Small intestine (tissue), 7 donors: ENCODE results near the gene SLC4A1AP. TPM values are rescaled to one million over a fixed set of nuclear protein-coding genes. Genes with fewer than 3 reads are reported as not detected.

ENCODE experiments used
- DNase-seq, 2 donors: peaks; one replicate each; pipeline versions ENCODE4 v3.0.0 to v3.0.0-alpha.2; 2013
- FAIRE-seq: peaks from 2 replicates; lab custom pipeline; 2012; peaks lifted over from hg19 to GRCh38; lab: Jason Lieb, UNC
- H3K27ac ChIP-seq, 3 donors: one replicate each; pipeline ENCODE4 v1.5.1; 2013; ENCODE audit warnings: low read length in 2 of 3, mild to moderate bottlenecking in 2 of 3, control low read depth in 1 of 3, inconsistent platforms in 1 of 3, low read depth in 1 of 3, moderate library complexity in 1 of 3
- H3K27me3 ChIP-seq, 3 donors: one replicate each; pipeline ENCODE4 v1.6.1; 2013; ENCODE audit warnings: low read length in 3 of 3, inconsistent platforms in 1 of 3; ENCODE audit not compliant: control insufficient read depth in 3 of 3, insufficient read depth in 3 of 3
- H3K36me3 ChIP-seq, 3 donors: one replicate each; pipeline ENCODE4 v1.6.1; 2013; ENCODE audit warnings: low read length in 3 of 3, inconsistent platforms in 1 of 3, low read depth in 1 of 3, mild to moderate bottlenecking in 1 of 3, moderate library complexity in 1 of 3; ENCODE audit not compliant: control insufficient read depth in 3 of 3, insufficient read depth in 2 of 3
- H3K4me1 ChIP-seq, 3 donors: one replicate each; pipeline ENCODE4 v1.6.1; 2013; ENCODE audit warnings: low read length in 2 of 3, inconsistent platforms in 1 of 3, low read depth in 1 of 3, mild to moderate bottlenecking in 1 of 3, moderate library complexity in 1 of 3; ENCODE audit not compliant: control insufficient read depth in 3 of 3, insufficient read depth in 2 of 3
- H3K4me3 ChIP-seq, 3 donors: one replicate each; pipeline ENCODE4 v1.5.1; 2013; ENCODE audit warnings: low read length in 3 of 3, control low read depth in 1 of 3, inconsistent platforms in 1 of 3, low read depth in 1 of 3, mild to moderate bottlenecking in 1 of 3, moderate library complexity in 1 of 3
- H3K9me3 ChIP-seq, 2 donors: one replicate each; pipeline ENCODE4 v1.6.1; 2013; ENCODE audit warnings: low read depth in 1 of 2, low read length in 1 of 2; ENCODE audit not compliant: control insufficient read depth in 2 of 2, insufficient read depth in 1 of 2
- WGBS, 3 donors: extraction: QIAGEN DNeasy Blood & Tissue Kit; methylation state at CpG; one replicate each; pipeline ENCODE4 v1.1.7; 2013; 5-methylcytosine and 5-hydroxymethylcytosine counted together
- polyA plus RNA-seq, 4 donors: library from polyadenylated mRNA; stranded (reverse) in 3 of 4; unstranded in 1 of 4; fragments of 200-250 nt in 3 of 4; fragments of 120-200 nt in 1 of 4; gene quantifications; one replicate each; pipeline versions ENCODE4 v1.2.1 to v1.2.3, GENCODE V29; 2013
- donor health status: healthy with polysubstance abuse.
- donor health status: control.
- donor health status: control.
- donor health status: Bipolar disorder and iron deficiency.
- donor health status: healthy.

Gene SLC4A1AP
- polyA plus RNA-seq, 4 donors: 11.6 to 23.4 (median 13.7) TPM

GRCh38 chr2:27708666-27709065, 45.0 kb downstream of the SLC4A1AP start:
- Histone ChIP-seq H3K4me1 (peaks cover 0 to 14% (median 6%) of the 10 kb centered on the region in 3 donors), H3K27me3 (no peaks in the 10 kb centered on the region), H3K9me3 (no peaks in the 10 kb centered on the region), H3K27ac (no peak overlapping the region), H3K4me3 (no peak overlapping the region), H3K36me3 (no peaks in the 10 kb centered on the region)
- DNase-seq (no peak), FAIRE-seq (no peak)
- 82 to 87% (median 84%) methylated on average over 3 of the region's 3 CpGs for WGBS, 3 donors

GRCh38 chr2:27709326-27709725, 45.6 kb downstream of the SLC4A1AP start:
- Histone ChIP-seq H3K27me3 (no peaks in the 10 kb centered on the region), H3K27ac (no peak overlapping the region), H3K9me3 (no peaks in the 10 kb centered on the region), H3K4me3 (no peak overlapping the region), H3K36me3 (no peaks in the 10 kb centered on the region), H3K4me1 (peaks cover 0 to 11% (median 3%) of the 10 kb centered on the region in 3 donors)
- DNase-seq (no peak), FAIRE-seq (no peak)
- 52 to 58% (median 56%) methylated on average over 2 of the region's 2 CpGs for WGBS, 3 donors

- Histone ChIP-seq H3K36me3 (no peaks in the 10 kb centered on the region), H3K27me3 (no peaks in the 10 kb centered on the region), H3K4me3 (no peak overlapping the region), H3K9me3 (no peaks in the 10 kb centered on the region), H3K27ac (no peak overlapping the region), H3K4me1 (peaks cover 0 to 11% (median 3%) of the 10 kb centered on the region in 3 donors)
- DNase-seq (no peak), FAIRE-seq (no peak)
- WGBS, 3 donors: 68 to 84% (median 80%) methylated on average over 7 of the region's 7 CpGs
Observed at GRCh38 chr2:27709960-27710575, 46.4 kb downstream of the SLC4A1AP start.

- Histone ChIP-seq H3K9me3 (no peaks in the 10 kb centered on the region), H3K36me3 (no peaks in the 10 kb centered on the region), H3K27me3 (no peaks in the 10 kb centered on the region), H3K4me3 (no peak overlapping the region), H3K27ac (no peak overlapping the region), H3K4me1 (peaks cover 2 to 10% (median 3%) of the 10 kb centered on the region in 3 donors)
- WGBS, 3 donors: 91 to 94% (median 93%) methylated on average over 8 of the region's 8 CpGs
- FAIRE-seq: no peak
- no peak for DNase-seq
Observed at GRCh38 chr2:27710640-27711430, 47.1 kb downstream of the SLC4A1AP start.

- Histone ChIP-seq H3K36me3 (no peaks in the 10 kb centered on the region), H3K4me1 (peaks cover 0 to 9% (median 2%) of the 10 kb centered on the region in 3 donors), H3K4me3 (no peak overlapping the region), H3K27me3 (peaks cover 0 to 4% (median 0%) of the 10 kb centered on the region in 3 donors), H3K9me3 (no peaks in the 10 kb centered on the region), H3K27ac (no peak overlapping the region)
- DNase-seq (no peak), FAIRE-seq (no peak)
- WGBS, 3 donors: 36 to 74% (median 50%) methylated on average over 5 of the region's 5 CpGs
Observed at GRCh38 chr2:27711804-27712203, 48.1 kb downstream of the SLC4A1AP start.

- H3K27me3 ChIP-seq: peaks cover 0 to 4% (median 0%) of the 10 kb centered on the region in 3 donors
- H3K36me3 ChIP-seq: no peaks in the 10 kb centered on the region
- H3K4me1 ChIP-seq: peaks cover 0 to 9% (median 2%) of the 10 kb centered on the region in 3 donors
- FAIRE-seq (no peak), DNase-seq (no peak)
- no peaks in the 10 kb centered on the region for H3K9me3 ChIP-seq
- no peak overlapping the region for H3K4me3 ChIP-seq
- 70 to 79% (median 76%) methylated on average over 1 of the region's 1 CpG for WGBS, 3 donors
- no peak overlapping the region for H3K27ac ChIP-seq
Observed at GRCh38 chr2:27712522-27712921, 48.8 kb downstream of the SLC4A1AP start.

GRCh38 chr2:27713201-27713600, 49.5 kb downstream of the SLC4A1AP start:
- WGBS, 3 donors: 91 to 100% (median 98%) methylated on average over 5 of the region's 5 CpGs
- DNase-seq: no peak
- Histone ChIP-seq H3K36me3 (no peaks in the 10 kb centered on the region), H3K27ac (no peak overlapping the region), H3K9me3 (no peaks in the 10 kb centered on the region), H3K4me3 (no peak overlapping the region), H3K4me1 (peaks cover 0 to 9% (median 2%) of the 10 kb centered on the region in 3 donors), H3K27me3 (peaks cover 0 to 4% (median 0%) of the 10 kb centered on the region in 3 donors)
- no peak for FAIRE-seq

- 90 to 93% (median 91%) methylated on average over 8 of the region's 8 CpGs for WGBS, 3 donors
- FAIRE-seq (no peak), DNase-seq (no peak)
- Histone ChIP-seq H3K4me1 (peaks cover 0 to 9% (median 2%) of the 10 kb centered on the region in 3 donors), H3K4me3 (no peak overlapping the region), H3K36me3 (no peaks in the 10 kb centered on the region), H3K27me3 (peaks cover 0 to 4% (median 0%) of the 10 kb centered on the region in 3 donors), H3K9me3 (no peaks in the 10 kb centered on the region), H3K27ac (no peak overlapping the region)
Observed at GRCh38 chr2:27714053-27714452, 50.4 kb downstream of the SLC4A1AP start.
